Measurements from ENCODE around the gene NFILZ. TPM values are rescaled to one million over a fixed set of nuclear protein-coding genes. Genes with fewer than 3 reads are reported as not detected.
A peak's percentile ranks its signal among the peaks of the same experiment; 100 is the strongest.
"Not testable (repeated sequence)": the region's sequence is repeated elsewhere in the genome, so short reads cannot be mapped to it uniquely, and the experiment has no call there.

NFILZ gene
- total RNA-seq, 1 experiment from 2014 or later: not detected

- ChIA-PET CTCF (no interaction called here), POLR2A (ENCODE audit: unreplicated experiment) (no interaction called here)
- ATAC-seq (peak; percentile 37), DNase-seq (peak; percentile 79)
- Histone ChIP-seq H3K9me3 (ENCODE audit: low read length) (no peaks in the 10 kb centered on the region), H3F3A (ENCODE audit: low read length, unreplicated experiment) (no peaks in the 10 kb centered on the region), H3K36me3 (ENCODE audit: low read depth, low read length) (no peaks in the 10 kb centered on the region), H3K79me2 (ENCODE audit: low read length) (no peaks in the 10 kb centered on the region), H3K4me2 (ENCODE audit: low read length) (no peak overlapping the region), H3K9ac (ENCODE audit: low read length) (no peak overlapping the region), H3K27ac (ENCODE audit: low read length) (no peak overlapping the region), H3K4me1 (ENCODE audit: insufficient read depth, low read length) (peaks cover 8% of the 10 kb centered on the region), H3K9me2 (replicated peaks; ENCODE audit: low read length) (no peaks in the 10 kb centered on the region), H4K20me1 (ENCODE audit: low read length) (no peaks in the 10 kb centered on the region), H3K27me3 (ENCODE audit: low read length) (0 out of 2 replicates have a peak, but pooled peaks cover 2% of the 10 kb centered on the region), H3K4me3 (ENCODE audit: low read length) (no peak overlapping the region), H2AFZ (ENCODE audit: low read length) (no peak overlapping the region)
- TF ChIP-seq EZH2phosphoT487 (IDR thresholded peaks at IDR 0.05; ENCODE audit: borderline replicate concordance, low read length) (no peak), CTCF (conservative IDR thresholded peaks at IDR 0.05; ENCODE audit: low read depth, low read length) (no peak), EZH2 (IDR thresholded peaks at IDR 0.05; ENCODE audit: low read length, unreplicated experiment) (no peak)
- intact Hi-C loops (cut with micrococcal nuclease): no loop called here
- no TSS peak for BruUV-seq (replicated peaks)
Observed at GRCh38 chr19:8635422-8635821, 5.0 kb downstream of the NFILZ start.

GRCh38 chr19:8637070-8637469 is 6.6 kb downstream of the NFILZ start:
- H3K9ac ChIP-seq (ENCODE audit: low read length); H3K4me2 ChIP-seq (ENCODE audit: low read length); DNase-seq; H3K27ac ChIP-seq (ENCODE audit: low read length); POLR2A ChIA-PET (ENCODE audit: unreplicated experiment); intact Hi-C loops (cut with micrococcal nuclease); ATAC-seq; H3K9me2 ChIP-seq (replicated peaks; ENCODE audit: low read length); H3K4me1 ChIP-seq (ENCODE audit: insufficient read depth, low read length); CTCF ChIA-PET; H3K9me3 ChIP-seq (ENCODE audit: low read length); H4K20me1 ChIP-seq (ENCODE audit: low read length); H3K4me3 ChIP-seq (ENCODE audit: low read length); H3K79me2 ChIP-seq (ENCODE audit: low read length); H3K27me3 ChIP-seq (ENCODE audit: low read length); H3K36me3 ChIP-seq (ENCODE audit: low read depth, low read length); BruUV-seq (replicated peaks); H3F3A ChIP-seq (ENCODE audit: low read length, unreplicated experiment); H2AFZ ChIP-seq (ENCODE audit: low read length): not testable (repeated sequence)

GRCh38 chr19:8638078-8638619 is 7.7 kb downstream of the NFILZ start:
- CTCF ChIA-PET: no interaction called here
- TF ChIP-seq EZH2phosphoT487 (IDR thresholded peaks at IDR 0.05; ENCODE audit: borderline replicate concordance, low read length) (no peak), CTCF (conservative IDR thresholded peaks at IDR 0.05; ENCODE audit: low read depth, low read length) (no peak), EZH2 (IDR thresholded peaks at IDR 0.05; ENCODE audit: low read length, unreplicated experiment) (no peak)

More at GRCh38 chr19:8638078-8638619, 7.7 kb downstream of the NFILZ start:
- ATAC-seq: peak; percentile 48
- no TSS peak for BruUV-seq (replicated peaks)
- no peaks in the 10 kb centered on the region; the same call in 1 of the 2 replicates for H3K9me3 ChIP-seq (ENCODE audit: low read length)
- H3K27ac ChIP-seq (ENCODE audit: low read length): no peak overlapping the region
- H3K4me2 ChIP-seq (ENCODE audit: low read length): peak overlapping the region; percentile 69
- no peaks in the 10 kb centered on the region for H3F3A ChIP-seq (ENCODE audit: low read length, unreplicated experiment)
- intact Hi-C loops (cut with micrococcal nuclease): no loop called here
- peaks cover 8% of the 10 kb centered on the region for H3K4me1 ChIP-seq (ENCODE audit: insufficient read depth, low read length)
- H3K27me3 ChIP-seq (ENCODE audit: low read length): 0 out of 2 replicates have a peak, but pooled peaks cover 3% of the 10 kb centered on the region
- DNase-seq: peak; percentile 67
- no peaks in the 10 kb centered on the region for H3K79me2 ChIP-seq (ENCODE audit: low read length)
- H4K20me1 ChIP-seq (ENCODE audit: low read length): no peaks in the 10 kb centered on the region
- H3K9ac ChIP-seq (ENCODE audit: low read length): no peak overlapping the region
- peak overlapping the region; percentile 14; the same call in 1 of the 2 replicates for H3K4me3 ChIP-seq (ENCODE audit: low read length)
- POLR2A ChIA-PET (ENCODE audit: unreplicated experiment): no interaction called here
- H3K36me3 ChIP-seq (ENCODE audit: low read depth, low read length): no peaks in the 10 kb centered on the region
- no peaks in the 10 kb centered on the region for H3K9me2 ChIP-seq (replicated peaks; ENCODE audit: low read length)
- peak overlapping the region; percentile 47; the same call in 1 of the 2 replicates for H2AFZ ChIP-seq (ENCODE audit: low read length)

Data from PC-3 (cell line).